GM12878 (cell line): ENCODE results near the gene TMC4. TPM values are rescaled to one million over a fixed set of nuclear protein-coding genes. Genes with fewer than 3 reads are reported as not detected.

Experiments used
- ATAC-seq: fragments of 200-7000 bp; cut with Tn5 transposase; 3 replicates; pipeline ENCODE4 v1.9.1; 2020; ENCODE audit warnings: mild to moderate bottlenecking, moderate library complexity
- BruUV-seq: library from RNA; stranded (reverse); fragments of 400-500 nt; replicated peaks from 2 replicates; lab custom pipeline; 2021; lab: Mats Ljungman, UMichigan
- CTCF ChIA-PET: fragments of 300-600 bp; sonication (Branson Sonifier 250); formaldehyde crosslinking; extraction: SDS; loops from one replicate; lab custom pipeline; 2021; ENCODE audit warnings: inconsistent platforms; lab: Yijun Ruan, JAX
- POLR2A ChIA-PET: fragments of 350-600 bp; formaldehyde crosslinking; extraction: SDS; loops from one replicate; lab custom pipeline; 2021; ENCODE audit warnings: inconsistent platforms; lab: Charles Lee
- RAD21 ChIA-PET: fragments of 300-600 bp; sonication (Branson Sonifier 250); formaldehyde crosslinking; loops from one replicate; lab custom pipeline; 2023; ENCODE audit warnings: antibody characterized with exemption; ENCODE audit not compliant: unreplicated experiment; lab: Charles Lee
- SMC1A ChIA-PET: fragments of 300-600 bp; sonication (Branson Sonifier 250); formaldehyde crosslinking; loops from one replicate; lab custom pipeline; 2023; ENCODE audit not compliant: unreplicated experiment, uncharacterized antibody; lab: Charles Lee
- DNase-seq: peaks from one replicate; pipeline ENCODE4 v3.0.0-alpha.2; 2011; ENCODE audit warnings: low read depth, low spot score
- FAIRE-seq: peaks from 3 replicates; lab custom pipeline; 2011; peaks lifted over from hg19 to GRCh38; lab: Jason Lieb, UNC
- H2AFZ ChIP-seq: 2 replicates; pipeline ENCODE4 v1.6.0; 2011; ENCODE audit warnings: low read depth, low read length, control low read depth; ENCODE audit not compliant: control insufficient read depth
- H3K27ac ChIP-seq: 2 replicates; pipeline ENCODE4 v1.5.1; 2011; ENCODE audit warnings: control low read depth; ENCODE audit not compliant: control insufficient read depth, insufficient read depth
- H3K27me3 ChIP-seq, 2 experiments: replicated peaks in 1 of 2; 2 replicates each; pipeline versions ENCODE4 v1.6.0 to v1.6.1; 2011; ENCODE audit warnings: low read length in 1 of 2; ENCODE audit not compliant: control insufficient read depth in 2 of 2, insufficient read depth in 2 of 2
- H3K36me3 ChIP-seq, 2 experiments: 2 replicates each; pipeline ENCODE4 v1.5.1; 2011; ENCODE audit warnings: low read length in 1 of 2; ENCODE audit not compliant: control insufficient read depth in 2 of 2, insufficient read depth in 2 of 2
- H3K4me1 ChIP-seq: 2 replicates; pipeline ENCODE4 v1.6.1; 2011; ENCODE audit warnings: mild to moderate bottlenecking, low read length, moderate library complexity, mixed read lengths; ENCODE audit not compliant: control insufficient read depth, insufficient read depth
- H3K4me2 ChIP-seq: 2 replicates; pipeline ENCODE4 v1.6.0; 2011; ENCODE audit warnings: control low read depth; ENCODE audit not compliant: control insufficient read depth, insufficient read depth
- H3K4me3 ChIP-seq: fragments of 200-600 bp; sonication (generic); 2 replicates; pipeline ENCODE4 v1.5.1; 2016
- H3K79me2 ChIP-seq: 2 replicates; pipeline ENCODE4 v1.6.0; 2011; ENCODE audit warnings: low read length; ENCODE audit not compliant: control insufficient read depth, insufficient read depth
- H3K9ac ChIP-seq: 2 replicates; pipeline ENCODE4 v1.8.0; 2011; ENCODE audit warnings: low read length, control low read depth, mixed read lengths; ENCODE audit not compliant: control insufficient read depth, insufficient read depth
- H3K9me3 ChIP-seq: replicated peaks from 3 replicates; pipeline ENCODE4 v1.5.1; 2011; ENCODE audit warnings: mild to moderate bottlenecking, low read length; ENCODE audit not compliant: control insufficient read depth, insufficient read depth
- H4K20me1 ChIP-seq: 2 replicates; pipeline ENCODE4 v1.6.0; 2011; ENCODE audit not compliant: control insufficient read depth, insufficient read depth
- ATF3 ChIP-seq: IDR thresholded peaks from 2 replicates; pipeline ENCODE4 v1.6.1; 2011; ENCODE audit warnings: low read depth, mild to moderate bottlenecking, low read length, moderate library complexity, borderline replicate concordance; ENCODE audit errors: extremely low read depth
- ATF7 ChIP-seq: fragments of 450-650 bp; IDR thresholded peaks from 2 replicates; pipeline ENCODE4 v1.6.1; 2016; ENCODE audit warnings: low read depth, mild to moderate bottlenecking
- CHD4 ChIP-seq: fragments of 200-600 bp; sonication (generic); IDR thresholded peaks from 2 replicates; pipeline ENCODE4 v1.6.1; 2016; ENCODE audit warnings: mild to moderate bottlenecking
- EP300 ChIP-seq, 2 experiments: fragments of 150-350 bp in 1 of 2; IDR thresholded peaks; 2 replicates each; pipeline ENCODE4 v1.6.1; 2011 to 2012; ENCODE audit warnings: low read depth in 2 of 2, low read length in 2 of 2, borderline replicate concordance in 1 of 2, improper control_type of control experiment in 1 of 2, inconsistent platforms in 1 of 2; ENCODE audit not compliant: control insufficient read depth in 1 of 2
- KAT2A ChIP-seq: conservative IDR thresholded peaks from 2 replicates; pipeline ENCODE4 v1.6.1; 2011; ENCODE audit warnings: low read depth, low read length; ENCODE audit not compliant: control insufficient read depth
- POLR2AphosphoS2 ChIP-seq: IDR thresholded peaks from 2 replicates; pipeline ENCODE4 v1.6.1; 2011; ENCODE audit warnings: low read depth, mild to moderate bottlenecking, low read length, improper control_type of control experiment, moderate library complexity
- REST ChIP-seq: IDR thresholded peaks from 2 replicates; pipeline ENCODE4 v1.6.1; 2012; ENCODE audit warnings: mild to moderate bottlenecking, low read depth, low read length
- SREBF2 ChIP-seq: IDR thresholded peaks from 2 replicates; pipeline ENCODE4 v1.6.1; 2012; ENCODE audit warnings: mild to moderate bottlenecking, low read length
- SUZ12 ChIP-seq: fragments of 200-600 bp; sonication (generic); IDR thresholded peaks from one replicate; pipeline ENCODE4 v1.6.1; 2018; ENCODE audit warnings: antibody characterized with exemption, mild to moderate bottlenecking; ENCODE audit not compliant: unreplicated experiment
- ZBTB40 ChIP-seq: fragments of 450-650 bp; IDR thresholded peaks from 2 replicates; pipeline ENCODE4 v1.6.1; 2016; ENCODE audit warnings: mild to moderate bottlenecking, moderate library complexity, borderline replicate concordance
- WGBS: methylation state at CpG from one replicate; pipeline ENCODE4 v1.1.6; 2016; ENCODE audit warnings: low lambda C conversion rate; ENCODE audit not compliant: insufficient replicate concordance, insufficient coverage; ENCODE audit errors: missing lambda C conversion rate; 5-methylcytosine and 5-hydroxymethylcytosine counted together
- in situ Hi-C: fragments of 300-500 bp; cut with MboI; formaldehyde crosslinking; loops from 9 replicates; pipeline ENCODE4 v1.14.3; 2018; ENCODE audit warnings: mixed read lengths
- intact Hi-C: fragments of 100-400 bp; cut with micrococcal nuclease; formaldehyde crosslinking; loops from one replicate; pipeline ENCODE4 v1.14.2; 2022; ENCODE audit not compliant: unreplicated experiment
- polyA plus RNA-seq, 11 experiments: library from polyadenylated mRNA; depleted of rRNA in 4 of 11; unstranded in 6 of 11; stranded (reverse) in 5 of 11; fragments of >200 nt; fragmentation: Nextera tagmentation in 4 of 11; fragmentation: Illumina TruSeq in 1 of 11; extraction: Ambion mirVana in 4 of 11; extraction: Trizol in 1 of 11; gene quantifications; 1 replicate in 1 of 11; 2 replicates in 10 of 11; pipeline versions ENCODE4 v1.2.1 to v1.2.3, GENCODE V29; 2011 to 2016; ENCODE audit warnings: inconsistent platforms in 2 of 11, missing spikeins in 2 of 11, low read depth in 1 of 11
- total RNA-seq, 4 experiments: library from RNA; depleted of rRNA in 3 of 4; stranded (reverse); fragments of >200 nt in 3 of 4; fragmentation: Illumina TruSeq in 1 of 4; extraction: Trizol in 1 of 4; gene quantifications; 2 replicates each; pipeline versions ENCODE4 v1.2.1 to v1.2.3, GENCODE V29; 2013 to 2021

The TMC4 gene
- total and polyA plus RNA-seq, 10 of the 15 experiments (the other 5 are each of a cell fraction or from before 2014, with no cell fraction given) = 0.33 to 0.83 (median 0.74) TPM; not detected in 7

- Histone ChIP-seq H3K9me3 (no peaks in the 10 kb centered on the region), H3K4me1 (no peaks in the 10 kb centered on the region), H2AFZ (no peak overlapping the region), H3K27me3 (no peaks in the 10 kb centered on the region), H3K27ac (no peak overlapping the region), H3K36me3 (peaks cover 32 to 42% of the 10 kb centered on the region in 2 experiments; a peak in 3 of 4 replicates), H3K4me3 (no peak overlapping the region), H3K79me2 (no peaks in the 10 kb centered on the region), H3K4me2 (no peak overlapping the region), H4K20me1 (no peaks in the 10 kb centered on the region), H3K9ac (no peak overlapping the region)
- DNase-seq (no peak), FAIRE-seq (no peak), ATAC-seq (no peak)
- ChIA-PET CTCF (no interaction called here), POLR2A (interaction anchor here (2.0 to 3.1 kb wide), 2 partner anchors 10 to 12 kb away, joined by 6 to 8 read pairs; partner anchors contain the start of gene LENG1), RAD21 (interaction anchor here (1.3 kb wide), 1 partner anchor 12 kb away, joined by 3 read pairs; the partner anchor contains the start of gene CNOT3), SMC1A (interaction anchor here (1.5 kb wide), 1 partner anchor 88 kb away, joined by 5 read pairs; no protein-coding TSS in a partner anchor)
- 79% methylated on average over 11 of the region's 12 CpGs for WGBS
- no TSS peak for BruUV-seq
- in situ Hi-C loops = loop anchor here (25.0 kb wide), 1 partner anchor 1513 kb away; the partner anchor contains the start of gene U2AF2
- TF ChIP-seq KAT2A (no peak), CHD4 (no peak), SREBF2 (no peak), SUZ12 (no peak), ATF7 (no peak), EP300 (IDR thresholded peaks at IDR 0.05; ENCODE audit: borderline replicate concordance in 1 of 2, control insufficient read depth in 1 of 2, low read depth in 2 of 2, low read length in 2 of 2) (no peak), POLR2AphosphoS2 (no peak), ATF3 (no peak), ZBTB40 (no peak), REST (no peak)
- intact Hi-C loops = no loop called here
These were observed 23.7 kb downstream of the TMC4 start for GRCh38 chr19:54149021-54149812.
